SJCRH30 (cell line): ENCODE measurements around the gene APOBEC3B. TPM values are rescaled to one million over a fixed set of nuclear protein-coding genes. Genes with fewer than 3 reads are reported as not detected.
"Not testable (repeated sequence)": the region's sequence is repeated elsewhere in the genome, so short reads cannot be mapped to it uniquely, and the experiment has no call there.

Experiments used
- DNase-seq, 2 experiments: peaks; one replicate each; pipeline ENCODE4 v3.0.0-alpha.2; 2015 to 2020
- H3K27ac ChIP-seq: fragments of 250-450 bp; sonication (Bioruptor Pico); 2 replicates; pipeline ENCODE4 v1.5.1; 2020; ENCODE audit warnings: mild to moderate bottlenecking, moderate library complexity
- H3K27me3 ChIP-seq: fragments of 250-450 bp; sonication (Bioruptor Pico); 2 replicates; pipeline ENCODE4 v1.5.1; 2020; ENCODE audit warnings: mild to moderate bottlenecking, moderate library complexity
- H3K36me3 ChIP-seq: fragments of 250-450 bp; sonication (Bioruptor Pico); 2 replicates; pipeline ENCODE4 v1.5.1; 2020; ENCODE audit warnings: mild to moderate bottlenecking, moderate library complexity
- H3K4me1 ChIP-seq: fragments of 250-450 bp; sonication (Bioruptor Pico); 2 replicates; pipeline ENCODE4 v1.5.1; 2020; ENCODE audit warnings: mild to moderate bottlenecking, moderate library complexity
- H3K4me3 ChIP-seq: fragments of 250-450 bp; sonication (Bioruptor Pico); 2 replicates; pipeline ENCODE4 v1.5.1; 2020; ENCODE audit warnings: mild to moderate bottlenecking, moderate library complexity
- H3K9me3 ChIP-seq: fragments of 250-450 bp; sonication (Bioruptor Pico); replicated peaks from 2 replicates; pipeline ENCODE4 v1.5.1; 2020; ENCODE audit warnings: mild to moderate bottlenecking, moderate library complexity
- total RNA-seq: library from RNA; depleted of rRNA; stranded (reverse); fragments of >200 nt; shearing (Covaris generic); gene quantifications from 2 replicates; pipeline ENCODE4 v1.2.3, GENCODE V29; 2014

The APOBEC3B gene
- total RNA-seq, 1 experiment from 2014 or later, result 16.6 TPM

GRCh38 chr22:39017596-39018365, 35.6 kb downstream of the APOBEC3B start:
- DNase-seq, result no peak
- no peaks in the 10 kb centered on the region for H3K9me3 ChIP-seq
- no peak overlapping the region for H3K4me3 ChIP-seq
- no peak overlapping the region for H3K27ac ChIP-seq
- no peaks in the 10 kb centered on the region for H3K4me1 ChIP-seq
- H3K36me3 ChIP-seq, result no peaks in the 10 kb centered on the region
- no peaks in the 10 kb centered on the region for H3K27me3 ChIP-seq

GRCh38 chr22:39020021-39020651, 38.0 kb downstream of the APOBEC3B start:
- H3K9me3 ChIP-seq, H3K27me3 ChIP-seq, DNase-seq, H3K4me1 ChIP-seq, H3K36me3 ChIP-seq, H3K27ac ChIP-seq: not testable (repeated sequence)
- peak overlapping the region; percentile 30; the same call in 1 of the 2 replicates for H3K4me3 ChIP-seq

GRCh38 chr22:39021552-39022250, 39.6 kb downstream of the APOBEC3B start:
- H3K27me3 ChIP-seq, result no peaks in the 10 kb centered on the region
- no peaks in the 10 kb centered on the region for H3K4me1 ChIP-seq
- H3K4me3 ChIP-seq, result no peak overlapping the region
- no peaks in the 10 kb centered on the region for H3K36me3 ChIP-seq
- H3K9me3 ChIP-seq, result no peaks in the 10 kb centered on the region
- H3K27ac ChIP-seq, result no peak overlapping the region
- no peak for DNase-seq

GRCh38 chr22:39024519-39025308, 42.6 kb downstream of the APOBEC3B start:
- no peaks in the 10 kb centered on the region for H3K27me3 ChIP-seq
- H3K4me1 ChIP-seq, result no peaks in the 10 kb centered on the region
- H3K4me3 ChIP-seq, result no peak overlapping the region
- no peak for DNase-seq
- H3K27ac ChIP-seq, result no peak overlapping the region
- H3K36me3 ChIP-seq, result no peaks in the 10 kb centered on the region
- H3K9me3 ChIP-seq, result no peaks in the 10 kb centered on the region

GRCh38 chr22:39026509-39027150, 44.5 kb downstream of the APOBEC3B start:
- H3K27ac ChIP-seq, result no peak overlapping the region
- H3K9me3 ChIP-seq, result no peaks in the 10 kb centered on the region

GRCh38 chr22:39027717-39028116, 45.6 kb downstream of the APOBEC3B start:
- H3K4me3 ChIP-seq, result no peak overlapping the region
- no peaks in the 10 kb centered on the region for H3K27me3 ChIP-seq
- H3K9me3 ChIP-seq, result no peaks in the 10 kb centered on the region
- no peak for DNase-seq
- no peaks in the 10 kb centered on the region for H3K36me3 ChIP-seq
- H3K4me1 ChIP-seq, result no peaks in the 10 kb centered on the region
- no peak overlapping the region for H3K27ac ChIP-seq

More at GRCh38 chr22:39026509-39027150, 44.5 kb downstream of the APOBEC3B start:
- no peaks in the 10 kb centered on the region for H3K36me3 ChIP-seq
- no peaks in the 10 kb centered on the region for H3K27me3 ChIP-seq
- no peaks in the 10 kb centered on the region for H3K4me1 ChIP-seq
- DNase-seq, result no peak
- H3K4me3 ChIP-seq, result no peak overlapping the region

GRCh38 chr22:39028281-39028680, 46.1 kb downstream of the APOBEC3B start:
- DNase-seq, result no peak
- no peak overlapping the region for H3K27ac ChIP-seq
- no peak overlapping the region for H3K4me3 ChIP-seq
- H3K4me1 ChIP-seq, result no peaks in the 10 kb centered on the region
- no peaks in the 10 kb centered on the region for H3K9me3 ChIP-seq
- no peaks in the 10 kb centered on the region for H3K27me3 ChIP-seq
- H3K36me3 ChIP-seq, result no peaks in the 10 kb centered on the region

- Histone ChIP-seq H3K36me3 (no peaks in the 10 kb centered on the region), H3K27me3 (no peaks in the 10 kb centered on the region), H3K4me1 (no peaks in the 10 kb centered on the region), H3K27ac (no peak overlapping the region), H3K9me3 (no peaks in the 10 kb centered on the region), H3K4me3 (no peak overlapping the region)
- DNase-seq, result no peak
These were observed 47.1 kb downstream of the APOBEC3B start for GRCh38 chr22:39029227-39029626.

GRCh38 chr22:39030705-39031104, 48.6 kb downstream of the APOBEC3B start:
- H3K9me3 ChIP-seq, result no peaks in the 10 kb centered on the region
- no peak overlapping the region for H3K27ac ChIP-seq
- no peak for DNase-seq
- no peaks in the 10 kb centered on the region for H3K36me3 ChIP-seq
- H3K4me3 ChIP-seq, result no peak overlapping the region
- no peaks in the 10 kb centered on the region for H3K4me1 ChIP-seq
- H3K27me3 ChIP-seq, result no peaks in the 10 kb centered on the region

- H3K4me3 ChIP-seq, H3K36me3 ChIP-seq, H3K9me3 ChIP-seq, H3K27ac ChIP-seq, H3K4me1 ChIP-seq, DNase-seq, H3K27me3 ChIP-seq: not testable (repeated sequence)
These were observed 49.5 kb downstream of the APOBEC3B start for GRCh38 chr22:39031434-39032295.

GRCh38 chr22:39037071-39037470, 54.9 kb downstream of the APOBEC3B start:
- H3K36me3 ChIP-seq, H3K27me3 ChIP-seq, H3K9me3 ChIP-seq, DNase-seq, H3K4me1 ChIP-seq, H3K27ac ChIP-seq, H3K4me3 ChIP-seq: not testable (repeated sequence)

- no peak overlapping the region for H3K27ac ChIP-seq
- H3K36me3 ChIP-seq, result no peaks in the 10 kb centered on the region
- no peaks in the 10 kb centered on the region for H3K27me3 ChIP-seq
- H3K4me3 ChIP-seq, result no peak overlapping the region
- no peak for DNase-seq
- no peaks in the 10 kb centered on the region for H3K4me1 ChIP-seq
- H3K9me3 ChIP-seq, result no peaks in the 10 kb centered on the region
These were observed 57.4 kb downstream of the APOBEC3B start for GRCh38 chr22:39039306-39040126.

GRCh38 chr22:39040155-39040537, 58.0 kb downstream of the APOBEC3B start:
- H3K36me3 ChIP-seq, H3K4me1 ChIP-seq, H3K9me3 ChIP-seq, H3K4me3 ChIP-seq, H3K27ac ChIP-seq, DNase-seq, H3K27me3 ChIP-seq: not testable (repeated sequence)
